Mononuclear cell (primary cell): Measurements from ENCODE around the gene TTN. TPM values are rescaled to one million over a fixed set of nuclear protein-coding genes. Genes with fewer than 3 reads are reported as not detected.
"Not testable (repeated sequence)": the region's sequence is repeated elsewhere in the genome, so short reads cannot be mapped to it uniquely, and the experiment has no call there.

Source experiments
- H3K27me3 ChIP-seq: 2 replicates; pipeline ENCODE4 v1.6.0; 2011; ENCODE audit warnings: low read length, control low read depth; ENCODE audit not compliant: insufficient read depth
- H3K4me1 ChIP-seq: 2 replicates; pipeline ENCODE4 v1.5.1; 2011; ENCODE audit warnings: mild to moderate bottlenecking, low read length, control low read depth; ENCODE audit not compliant: insufficient read depth
- H3K4me3 ChIP-seq: 2 replicates; pipeline ENCODE4 v1.5.1; 2011; ENCODE audit warnings: mild to moderate bottlenecking, low read length, moderate library complexity
- H3K9me3 ChIP-seq: 2 replicates; pipeline ENCODE4 v1.5.1; 2011; ENCODE audit warnings: low read depth, mild to moderate bottlenecking, control low read depth, low read length
- total RNA-seq: library from RNA; depleted of rRNA; stranded (reverse); fragments of >200 nt; gene quantifications from one replicate; pipeline ENCODE4 v1.2.3, GENCODE V29; 2012

Gene TTN
- total RNA-seq, 1 donor: 47.6 TPM

DNA sequence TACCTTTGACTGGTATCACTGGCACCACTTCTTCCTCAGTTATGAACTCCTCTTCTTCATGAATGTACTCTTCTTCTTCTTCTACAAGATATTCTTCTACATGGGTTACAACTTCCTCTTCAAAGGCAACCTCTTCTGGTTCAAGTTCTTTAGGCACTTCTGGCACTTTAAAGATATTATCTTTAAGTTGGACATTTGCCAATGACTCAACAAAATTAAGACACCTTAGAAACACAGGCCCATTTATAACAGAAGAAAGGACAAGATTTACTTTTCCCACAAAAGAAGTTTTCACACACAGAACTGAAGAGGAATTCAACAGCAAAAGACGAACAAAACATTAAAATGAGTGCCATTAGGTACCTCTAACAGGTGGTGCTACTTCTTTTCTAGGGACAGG, 127.3 kb downstream of the TTN start:
- Histone ChIP-seq H3K27me3 (no peaks in the 10 kb centered on the region), H3K4me1 (no peaks in the 10 kb centered on the region), H3K9me3 (no peaks in the 10 kb centered on the region), H3K4me3 (no peak overlapping the region)

DNA sequence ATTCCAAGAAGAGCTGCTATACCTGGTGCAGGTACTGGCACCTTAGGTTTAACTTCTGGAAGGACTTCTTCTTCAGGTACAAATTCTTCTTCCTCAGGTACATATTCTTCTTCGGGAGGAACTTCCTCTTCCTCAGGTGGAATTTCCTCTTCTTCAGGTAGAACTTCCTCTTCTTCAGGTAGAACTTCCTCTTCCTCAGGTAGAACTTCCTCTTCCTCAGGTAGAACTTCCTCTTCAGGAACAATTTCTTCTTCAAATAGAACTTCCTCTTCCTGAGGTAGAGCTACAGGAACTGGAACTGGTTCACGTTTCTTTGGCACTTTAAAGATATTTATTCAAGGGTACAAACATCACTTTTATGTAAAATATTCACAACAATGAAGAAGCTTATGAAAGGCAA, 129.6 kb downstream of the TTN start:
- Histone ChIP-seq H3K27me3 (no peaks in the 10 kb centered on the region), H3K4me3 (no peak overlapping the region), H3K9me3 (no peaks in the 10 kb centered on the region), H3K4me1 (no peaks in the 10 kb centered on the region)

DNA sequence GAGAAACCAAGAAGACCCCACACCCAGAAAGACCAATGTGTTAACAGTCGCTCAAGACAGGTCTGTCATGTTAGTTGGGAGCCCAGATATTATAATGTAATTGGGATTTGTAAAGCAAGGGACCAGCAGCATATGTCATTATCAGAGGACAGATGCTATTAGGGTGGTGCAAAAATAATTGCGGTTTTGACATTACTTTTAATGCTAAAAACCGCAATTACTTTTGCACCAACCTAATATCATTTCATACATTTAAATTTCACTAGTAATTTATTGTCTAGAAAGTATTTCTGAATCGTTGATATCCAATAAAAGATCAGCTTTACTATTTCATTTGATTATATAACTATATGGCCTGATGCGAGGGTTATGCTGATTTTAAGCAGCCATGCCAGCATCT, 131.2 kb downstream of the TTN start:
- no peak overlapping the region for H3K4me3 ChIP-seq
- no peaks in the 10 kb centered on the region for H3K4me1 ChIP-seq
- H3K27me3 ChIP-seq: no peaks in the 10 kb centered on the region
- no peaks in the 10 kb centered on the region for H3K9me3 ChIP-seq

- Histone ChIP-seq H3K4me3 (no peak overlapping the region), H3K27me3 (no peaks in the 10 kb centered on the region), H3K9me3 (no peaks in the 10 kb centered on the region), H3K4me1 (no peaks in the 10 kb centered on the region)
Measured at GRCh38 chr2:178674122-178674521, 133.1 kb downstream of the TTN start.

DNA sequence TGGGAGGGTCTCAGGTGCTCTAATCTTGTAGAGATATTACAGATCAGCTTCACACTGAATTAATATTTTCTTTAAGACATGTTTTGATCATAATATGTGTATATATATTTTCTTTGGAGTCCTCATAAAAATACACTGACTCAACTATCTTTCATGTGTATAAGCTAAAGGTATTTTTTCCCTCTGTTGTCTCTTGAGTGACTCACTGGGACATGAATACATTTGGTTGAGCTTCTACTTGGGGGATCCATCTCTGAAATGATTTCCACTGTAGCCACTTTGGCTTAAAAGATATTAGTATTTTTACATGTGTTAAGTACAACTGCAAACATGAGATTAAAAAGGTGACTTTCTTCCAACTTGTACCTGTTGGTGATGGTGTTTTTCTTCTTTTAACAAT, 140.8 kb downstream of the TTN start:
- Histone ChIP-seq H3K4me1 (no peaks in the 10 kb centered on the region), H3K4me3 (no peak overlapping the region), H3K9me3 (no peaks in the 10 kb centered on the region), H3K27me3 (no peaks in the 10 kb centered on the region)

GRCh38 chr2:178658480-178658879, 148.7 kb downstream of the TTN start:
- H3K4me3 ChIP-seq, H3K4me1 ChIP-seq, H3K27me3 ChIP-seq, H3K9me3 ChIP-seq: not testable (repeated sequence)

- Histone ChIP-seq H3K9me3 (no peaks in the 10 kb centered on the region), H3K27me3 (no peaks in the 10 kb centered on the region), H3K4me1 (no peaks in the 10 kb centered on the region), H3K4me3 (no peak overlapping the region)
Measured at GRCh38 chr2:178650554-178650953, 156.7 kb downstream of the TTN start.

DNA sequence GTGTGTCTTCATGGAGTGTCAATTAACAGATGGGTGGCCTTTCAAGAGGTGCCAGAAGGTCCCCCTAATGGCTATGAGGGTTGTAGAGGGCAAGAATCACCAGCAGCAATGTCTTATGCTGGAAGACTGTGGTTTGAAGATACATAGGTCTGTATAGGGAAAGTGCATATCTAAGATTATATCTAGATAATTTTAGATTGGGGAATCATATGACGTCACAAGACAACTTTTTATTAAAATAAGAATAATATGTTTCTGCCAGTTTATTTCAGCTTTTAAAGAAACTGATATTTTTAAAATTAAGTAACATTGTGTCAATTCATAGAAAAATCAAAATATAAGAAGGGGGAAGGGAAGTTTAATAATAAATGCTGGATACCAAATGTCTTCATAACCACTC, 162.3 kb downstream of the TTN start:
- Histone ChIP-seq H3K27me3 (no peaks in the 10 kb centered on the region), H3K4me3 (no peak overlapping the region), H3K9me3 (no peaks in the 10 kb centered on the region), H3K4me1 (no peaks in the 10 kb centered on the region)

- no peaks in the 10 kb centered on the region for H3K4me1 ChIP-seq
- H3K4me3 ChIP-seq: no peak overlapping the region
Measured at GRCh38 chr2:178641498-178641897, 165.7 kb downstream of the TTN start.

GRCh38 chr2:178635897-178636296, 171.3 kb downstream of the TTN start:
- Histone ChIP-seq H3K4me3 (no peak overlapping the region), H3K27me3 (no peaks in the 10 kb centered on the region), H3K4me1 (no peaks in the 10 kb centered on the region), H3K9me3 (no peaks in the 10 kb centered on the region)

More at GRCh38 chr2:178641498-178641897, 165.7 kb downstream of the TTN start:
- no peaks in the 10 kb centered on the region for H3K27me3 ChIP-seq
- H3K9me3 ChIP-seq: no peaks in the 10 kb centered on the region

- no peaks in the 10 kb centered on the region for H3K9me3 ChIP-seq
- no peak overlapping the region for H3K4me3 ChIP-seq
- H3K27me3 ChIP-seq: no peaks in the 10 kb centered on the region
- no peaks in the 10 kb centered on the region for H3K4me1 ChIP-seq
Measured at GRCh38 chr2:178632729-178633128, 174.5 kb downstream of the TTN start.

GRCh38 chr2:178630581-178630980, 176.6 kb downstream of the TTN start:
- no peaks in the 10 kb centered on the region for H3K9me3 ChIP-seq
- H3K4me3 ChIP-seq: no peak overlapping the region
- no peaks in the 10 kb centered on the region for H3K27me3 ChIP-seq
- no peaks in the 10 kb centered on the region for H3K4me1 ChIP-seq

DNA sequence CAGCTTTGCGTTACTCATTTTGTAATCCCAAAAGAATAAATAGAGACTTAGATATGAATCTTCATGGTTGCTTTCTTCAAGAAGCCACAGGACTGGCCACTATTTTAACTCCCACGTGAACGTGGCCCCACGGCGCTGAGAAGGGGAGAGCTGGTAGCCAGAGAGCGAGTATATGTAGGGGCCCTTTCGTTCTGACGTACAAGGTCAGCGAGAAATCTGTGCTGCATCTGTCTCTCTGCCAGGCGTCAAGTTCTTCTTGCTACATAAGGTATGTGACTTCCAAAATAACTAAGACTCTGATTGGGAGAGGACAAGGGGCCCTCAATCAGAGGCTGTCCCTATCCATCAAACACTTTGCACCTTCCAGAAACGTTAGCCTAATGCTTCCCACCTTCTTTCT, 177.8 kb downstream of the TTN start:
- no peaks in the 10 kb centered on the region for H3K9me3 ChIP-seq
- no peaks in the 10 kb centered on the region for H3K27me3 ChIP-seq
- H3K4me3 ChIP-seq: no peak overlapping the region
- H3K4me1 ChIP-seq: no peaks in the 10 kb centered on the region

GRCh38 chr2:178628605-178629004, 178.6 kb downstream of the TTN start:
- H3K9me3 ChIP-seq: no peaks in the 10 kb centered on the region
- no peak overlapping the region for H3K4me3 ChIP-seq
- no peaks in the 10 kb centered on the region for H3K4me1 ChIP-seq
- no peaks in the 10 kb centered on the region for H3K27me3 ChIP-seq

- H3K27me3 ChIP-seq: no peaks in the 10 kb centered on the region
- no peaks in the 10 kb centered on the region for H3K9me3 ChIP-seq
- H3K4me1 ChIP-seq: no peaks in the 10 kb centered on the region
- no peak overlapping the region for H3K4me3 ChIP-seq
Measured at GRCh38 chr2:178627401-178627800, 179.8 kb downstream of the TTN start.

DNA sequence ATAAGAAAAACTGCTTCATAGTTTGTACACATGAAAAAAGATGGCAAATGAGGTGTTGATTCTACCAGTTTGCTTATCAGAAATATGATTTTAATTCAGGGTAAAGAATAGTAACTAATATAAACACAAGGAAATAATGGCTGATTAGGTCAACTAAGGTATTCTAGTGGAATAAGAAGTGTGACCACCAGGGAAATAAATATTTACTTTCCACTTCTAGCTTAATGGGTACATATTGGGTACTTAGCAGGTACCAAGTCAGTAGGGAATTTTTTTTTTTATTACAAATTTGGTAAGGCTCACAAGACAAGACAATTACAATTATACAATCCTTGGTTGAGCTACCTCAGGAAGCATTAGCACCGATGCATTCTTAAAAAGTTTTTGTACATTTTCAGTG, 191.3 kb downstream of the TTN start:
- Histone ChIP-seq H3K27me3 (no peaks in the 10 kb centered on the region), H3K9me3 (no peaks in the 10 kb centered on the region), H3K4me1 (no peaks in the 10 kb centered on the region), H3K4me3 (no peak overlapping the region)

DNA sequence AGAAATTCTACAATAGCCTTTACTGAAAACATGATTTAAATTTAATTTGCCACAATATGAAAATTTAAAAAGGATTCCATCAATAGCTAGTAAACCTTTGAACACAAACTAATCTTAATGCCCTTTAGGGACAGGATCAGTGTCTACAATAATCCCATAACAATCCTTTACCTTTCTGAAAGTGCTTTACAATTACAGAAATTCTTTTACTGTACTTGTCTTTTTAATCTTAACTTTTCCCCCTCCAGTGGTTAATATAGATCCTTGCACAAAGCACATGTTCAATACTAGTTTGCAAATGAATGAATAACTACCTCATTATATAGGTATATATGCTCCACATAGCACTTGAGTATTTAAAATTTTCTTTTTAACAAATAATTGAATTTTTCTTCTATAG, 204.3 kb downstream of the TTN start:
- Histone ChIP-seq H3K27me3 (no peaks in the 10 kb centered on the region), H3K9me3 (no peaks in the 10 kb centered on the region), H3K4me1 (no peaks in the 10 kb centered on the region), H3K4me3 (no peak overlapping the region)
